Parathyroid adenoma (tissue), 2 donors: Measurements from ENCODE around the gene CLEC20A.
A peak's percentile ranks its signal among the peaks of the same experiment; 100 is the strongest.

Experiments used
- H2AFZ ChIP-seq: fragments of 300-600 bp; sonication (generic); one replicate; pipeline ENCODE4 v1.7.0; 2017; ENCODE audit warnings: antibody characterized with exemption, mild to moderate bottlenecking
- H3K27ac ChIP-seq: fragments of 300-600 bp; sonication (generic); one replicate; pipeline ENCODE4 v1.7.0; 2017
- H3K27me3 ChIP-seq: fragments of 300-600 bp; sonication (generic); one replicate; pipeline ENCODE4 v1.7.0; 2017; ENCODE audit warnings: low read length; ENCODE audit not compliant: control insufficient read depth, insufficient read depth
- H3K36me3 ChIP-seq: fragments of 300-600 bp; sonication (generic); one replicate; pipeline ENCODE4 v1.7.0; 2017; ENCODE audit warnings: low read length; ENCODE audit not compliant: control insufficient read depth, insufficient read depth
- H3K4me1 ChIP-seq: fragments of 300-600 bp; sonication (generic); one replicate; pipeline ENCODE4 v1.7.0; 2017; ENCODE audit warnings: control low read depth
- H3K4me2 ChIP-seq: fragments of 300-600 bp; sonication (generic); one replicate; pipeline ENCODE4 v1.7.0; 2017; ENCODE audit warnings: low read length
- H3K4me3 ChIP-seq: fragments of 300-600 bp; sonication (generic); one replicate; pipeline ENCODE4 v1.7.0; 2017; ENCODE audit warnings: low read depth, low read length
- H3K79me2 ChIP-seq: fragments of 300-600 bp; sonication (generic); one replicate; pipeline ENCODE4 v1.7.0; 2017; ENCODE audit warnings: control low read depth
- H3K9ac ChIP-seq: fragments of 300-600 bp; sonication (generic); one replicate; pipeline ENCODE4 v1.7.0; 2017; ENCODE audit warnings: mild to moderate bottlenecking
- H3K9me3 ChIP-seq: fragments of 300-600 bp; sonication (generic); one replicate; pipeline ENCODE4 v1.7.0; 2017; ENCODE audit warnings: low read length; ENCODE audit not compliant: control insufficient read depth
- TF ChIP-seq, protein P1 (sequence below): fragments of 300-600 bp; sonication (generic); IDR thresholded peaks from one replicate; pipeline ENCODE4 v1.7.0; 2017; ENCODE audit warnings: antibody characterized with exemption, mild to moderate bottlenecking
- donor health status: primary hyperparathyroidism.

Gene CLEC20A

DNA sequence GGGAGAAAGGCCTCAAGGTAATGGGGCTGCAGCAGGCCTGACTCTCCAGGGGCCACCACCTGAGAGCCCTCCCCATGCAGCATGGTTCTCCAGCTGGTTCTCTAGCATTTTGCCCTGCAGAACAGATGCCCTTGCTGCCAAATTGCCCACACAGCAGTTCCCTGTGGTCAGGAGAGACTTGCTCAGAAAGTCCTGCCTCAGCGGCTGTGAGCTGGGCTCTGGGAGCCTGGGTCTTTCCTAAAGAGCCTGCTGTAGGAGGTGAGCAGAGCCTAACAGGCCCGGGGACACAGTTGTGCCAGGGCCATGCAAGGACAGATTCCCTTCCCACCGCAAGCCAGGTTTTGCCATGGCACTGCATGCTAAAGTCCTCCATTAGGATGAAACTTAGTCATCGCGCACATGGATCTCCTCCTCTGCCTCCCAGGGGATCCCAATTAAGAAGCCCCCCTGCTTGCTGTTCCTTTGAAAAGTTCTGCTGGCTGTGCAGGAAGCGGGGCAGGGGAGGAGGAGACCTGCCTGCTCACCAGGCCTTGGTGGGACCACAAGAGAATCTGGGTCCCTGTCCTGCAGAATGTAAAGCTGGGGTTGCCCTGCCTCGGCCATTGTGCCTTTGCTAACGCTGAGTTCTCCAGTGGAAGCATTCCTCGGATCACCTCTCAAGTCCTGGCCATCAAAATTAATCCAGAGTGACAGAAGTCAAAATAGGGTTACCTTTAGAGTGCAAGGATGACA lies 37.5 kb upstream of the CLEC20A start:
- Histone ChIP-seq H3K4me1 (no peaks in the 10 kb centered on the region), H3K27me3 (no peaks in the 10 kb centered on the region), H3K4me2 (no peak overlapping the region), H2AFZ (no peak overlapping the region), H3K79me2 (no peaks in the 10 kb centered on the region), H3K9ac (no peak overlapping the region), H3K4me3 (no peak overlapping the region), H3K36me3 (no peaks in the 10 kb centered on the region), H3K9me3 (no peaks in the 10 kb centered on the region), H3K27ac (no peak overlapping the region)
- TF ChIP-seq, protein P1, sequence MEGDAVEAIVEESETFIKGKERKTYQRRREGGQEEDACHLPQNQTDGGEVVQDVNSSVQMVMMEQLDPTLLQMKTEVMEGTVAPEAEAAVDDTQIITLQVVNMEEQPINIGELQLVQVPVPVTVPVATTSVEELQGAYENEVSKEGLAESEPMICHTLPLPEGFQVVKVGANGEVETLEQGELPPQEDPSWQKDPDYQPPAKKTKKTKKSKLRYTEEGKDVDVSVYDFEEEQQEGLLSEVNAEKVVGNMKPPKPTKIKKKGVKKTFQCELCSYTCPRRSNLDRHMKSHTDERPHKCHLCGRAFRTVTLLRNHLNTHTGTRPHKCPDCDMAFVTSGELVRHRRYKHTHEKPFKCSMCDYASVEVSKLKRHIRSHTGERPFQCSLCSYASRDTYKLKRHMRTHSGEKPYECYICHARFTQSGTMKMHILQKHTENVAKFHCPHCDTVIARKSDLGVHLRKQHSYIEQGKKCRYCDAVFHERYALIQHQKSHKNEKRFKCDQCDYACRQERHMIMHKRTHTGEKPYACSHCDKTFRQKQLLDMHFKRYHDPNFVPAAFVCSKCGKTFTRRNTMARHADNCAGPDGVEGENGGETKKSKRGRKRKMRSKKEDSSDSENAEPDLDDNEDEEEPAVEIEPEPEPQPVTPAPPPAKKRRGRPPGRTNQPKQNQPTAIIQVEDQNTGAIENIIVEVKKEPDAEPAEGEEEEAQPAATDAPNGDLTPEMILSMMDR: no peak

DNA sequence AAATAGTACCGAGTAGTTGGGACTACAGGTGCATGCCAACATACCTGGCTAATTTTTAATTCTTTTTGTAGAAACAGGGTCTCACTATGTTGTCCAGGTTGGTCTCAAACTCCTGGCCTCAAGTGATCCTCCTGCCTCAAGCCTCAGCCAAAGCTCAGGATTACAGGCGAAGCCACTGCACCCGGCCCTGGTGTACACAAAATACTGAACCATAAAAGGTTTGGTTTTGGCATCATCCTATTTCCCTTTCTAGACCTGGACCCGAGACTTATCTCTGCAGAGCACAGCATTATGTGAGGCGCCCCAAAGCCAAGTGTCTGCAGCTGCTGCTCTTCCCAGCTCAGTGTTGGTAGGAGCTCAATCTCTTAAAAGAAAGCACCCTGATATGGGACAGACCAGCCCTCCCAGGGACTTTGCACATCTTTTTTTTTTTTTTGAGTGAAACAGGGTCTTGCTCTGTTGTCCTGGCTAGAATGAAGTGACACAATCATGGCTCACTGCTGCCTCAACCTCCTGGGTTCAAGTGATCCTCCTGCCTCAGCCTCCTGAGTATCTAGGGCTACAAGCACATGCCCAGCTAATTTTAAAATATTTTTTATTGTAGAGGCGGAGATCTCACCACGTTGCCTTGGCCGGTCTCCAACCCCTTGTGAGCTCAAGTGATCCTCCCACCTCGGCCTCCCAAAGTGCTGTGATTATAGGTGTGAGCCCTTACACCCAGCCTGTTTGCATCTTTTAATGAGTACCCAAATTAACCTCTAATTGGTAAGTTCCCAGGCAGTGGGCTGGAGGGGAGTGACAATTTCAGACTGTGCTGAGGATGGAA lies 36.6 kb upstream of the CLEC20A start:
- no peak overlapping the region for H3K27ac ChIP-seq
- H3K4me2 ChIP-seq: no peak overlapping the region
- H3K4me1 ChIP-seq: no peaks in the 10 kb centered on the region
- no peaks in the 10 kb centered on the region for H3K9me3 ChIP-seq
- TF ChIP-seq, protein P1: no peak
- no peak overlapping the region for H2AFZ ChIP-seq
- H3K4me3 ChIP-seq: no peak overlapping the region
- no peak overlapping the region for H3K9ac ChIP-seq
- H3K79me2 ChIP-seq: no peaks in the 10 kb centered on the region
- no peaks in the 10 kb centered on the region for H3K27me3 ChIP-seq
- H3K36me3 ChIP-seq: no peaks in the 10 kb centered on the region

DNA sequence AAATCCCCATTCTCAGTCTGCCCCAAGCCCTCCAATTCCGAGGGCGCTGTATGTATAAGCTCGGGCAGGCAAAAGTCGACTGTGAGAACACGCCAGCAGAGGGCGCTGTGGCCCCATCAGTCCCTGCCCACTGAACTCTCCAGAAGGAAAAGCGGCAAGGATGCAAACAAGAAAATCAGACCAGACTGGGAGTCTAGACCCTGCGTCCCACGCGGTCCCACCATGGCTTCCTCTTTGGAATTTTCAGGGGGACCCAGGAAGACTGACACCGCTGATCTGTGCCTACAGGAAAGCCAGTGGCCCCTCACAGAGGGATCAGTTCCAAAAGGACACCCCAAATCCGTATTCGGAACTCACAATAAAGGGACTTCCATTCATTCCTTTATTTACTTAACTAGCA lies 35.6 kb upstream of the CLEC20A start:
- no peaks in the 10 kb centered on the region for H3K79me2 ChIP-seq
- H2AFZ ChIP-seq: peak overlapping the region; percentile 47
- no peaks in the 10 kb centered on the region for H3K9me3 ChIP-seq
- no peak overlapping the region for H3K27ac ChIP-seq
- TF ChIP-seq, protein P1: peak; percentile 74
- no peaks in the 10 kb centered on the region for H3K4me1 ChIP-seq
- no peaks in the 10 kb centered on the region for H3K27me3 ChIP-seq
- H3K36me3 ChIP-seq: no peaks in the 10 kb centered on the region
- H3K4me2 ChIP-seq: no peak overlapping the region
- H3K9ac ChIP-seq: no peak overlapping the region
- no peak overlapping the region for H3K4me3 ChIP-seq

DNA sequence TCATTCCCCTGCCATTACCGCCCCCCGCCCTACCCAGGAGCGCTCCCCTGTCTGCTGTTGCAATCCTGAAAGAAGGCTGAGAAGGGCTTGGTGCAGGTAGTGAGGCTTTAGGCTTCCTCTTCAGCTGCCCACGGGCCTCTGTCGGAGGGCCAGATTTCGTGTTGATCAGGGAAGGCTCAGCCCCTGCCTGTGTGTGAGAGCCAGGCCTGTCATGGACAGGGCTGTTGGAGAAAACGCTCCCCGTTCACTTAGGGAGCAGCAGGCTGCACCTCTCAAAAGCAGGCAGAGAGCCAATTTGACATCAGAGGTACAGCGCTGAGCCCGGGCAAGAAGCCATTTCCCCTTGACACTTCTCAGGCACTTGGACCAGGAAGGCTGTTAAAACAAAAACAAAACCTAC lies 35.1 kb upstream of the CLEC20A start:
- Histone ChIP-seq H3K4me2 (no peak overlapping the region), H3K79me2 (no peaks in the 10 kb centered on the region), H2AFZ (peak overlapping the region; percentile 47), H3K4me1 (no peaks in the 10 kb centered on the region), H3K36me3 (no peaks in the 10 kb centered on the region), H3K27me3 (no peaks in the 10 kb centered on the region), H3K4me3 (no peak overlapping the region), H3K27ac (no peak overlapping the region), H3K9ac (no peak overlapping the region), H3K9me3 (no peaks in the 10 kb centered on the region)
- TF ChIP-seq, protein P1: no peak
